ENCODE results near the gene GASK1A. TPM values are rescaled to one million over a fixed set of nuclear protein-coding genes. Genes with fewer than 3 reads are reported as not detected.

GASK1A gene
- 0.15 and 0.75 TPM in 2 replicates for total RNA-seq

GRCh38 chr3:42979044-42979972 lies at the start of gene GASK1A:
Gene GASK1A, plus strand, starts transcription at chr3:42979311. Its CDS starts 332 bp downstream, at chr3:42979643.

GRCh38 chr3:43105596-43106292 lies 126.6 kb downstream of the GASK1A start, which contains the start of gene POMGNT2:
Gene POMGNT2, minus strand, starts transcription at chr3:43106079. Its CDS starts 24,648 bp downstream, at chr3:43081431.

Other genes with a start within 250 kb of the GASK1A start
- gene CCDC13, start 206.1 kb upstream of the GASK1A start, total RNA-seq: 1.4 and 2.0 TPM in 2 replicates
- 72.4 and 82.8 TPM in 2 replicates for gene HIGD1A, start 174.8 kb upstream of the GASK1A start, total RNA-seq
- gene ACKR2, start 169.9 kb upstream of the GASK1A start, total RNA-seq: 0.39 and 1.00 TPM in 2 replicates
- not detected in 2 replicates for gene CYP8B1, start 103.4 kb upstream of the GASK1A start, total RNA-seq
- 1.1 and 1.4 TPM in 2 replicates for gene ZNF662, start 73.2 kb upstream of the GASK1A start, total RNA-seq
- gene POMGNT2, start 126.8 kb downstream of the GASK1A start, total RNA-seq: 11.0 and 13.6 TPM in 2 replicates